Thoracic aorta (tissue), 2 donors: ENCODE results near the gene TMEM50A. TPM values are rescaled to one million over a fixed set of nuclear protein-coding genes. Genes with fewer than 3 reads are reported as not detected.
"Not testable (repeated sequence)": the region's sequence is repeated elsewhere in the genome, so short reads cannot be mapped to it uniquely, and the experiment has no call there.

ENCODE experiments used
- ATAC-seq: fragments of 150-250 bp; one replicate; pipeline ENCODE4 v1.8.0; 2017; ENCODE audit warnings: low read depth; ENCODE audit not compliant: insufficient number of reproducible peaks, low FRiP score
- DNase-seq: peaks from one replicate; pipeline ENCODE4 v3.0.0-alpha.2; 2020; ENCODE audit warnings: low spot score
- H3K27ac ChIP-seq, 2 donors: fragments of 200-600 bp; sonication (generic); 1 replicate in 1 of 2; 2 replicates in 1 of 2; pipeline ENCODE4 v1.5.1; 2016; ENCODE audit warnings: mild to moderate bottlenecking in 2 of 2, moderate library complexity in 2 of 2
- H3K27me3 ChIP-seq: fragments of 200-600 bp; sonication (generic); replicated peaks from 2 replicates; pipeline ENCODE4 v1.6.0; 2016; ENCODE audit warnings: mild to moderate bottlenecking; ENCODE audit not compliant: insufficient read depth
- H3K36me3 ChIP-seq: fragments of 200-600 bp; sonication (generic); one replicate; pipeline ENCODE4 v1.5.1; 2016
- H3K4me1 ChIP-seq, 2 donors: fragments of 200-600 bp; sonication (generic); 1 replicate in 1 of 2; 2 replicates in 1 of 2; pipeline versions ENCODE4 v1.5.1 to v1.6.0; 2016; ENCODE audit warnings: low read depth in 2 of 2, mild to moderate bottlenecking in 1 of 2; ENCODE audit not compliant: control insufficient read depth in 1 of 2
- H3K4me3 ChIP-seq: fragments of 200-600 bp; sonication (generic); 2 replicates; pipeline ENCODE4 v1.5.1; 2016; ENCODE audit warnings: mild to moderate bottlenecking
- H3K9me3 ChIP-seq: fragments of 200-600 bp; sonication (generic); 2 replicates; pipeline ENCODE4 v1.5.1; 2016
- total RNA-seq, 2 donors: library from RNA; depleted of rRNA; stranded (reverse); fragments of >200 nt; gene quantifications; one replicate each; pipeline versions ENCODE4 v1.1.0 to v1.2.3, GENCODE V29; 2016
- TF ChIP-seq, protein P1 (sequence below): fragments of 200-600 bp; sonication (generic); IDR thresholded peaks from one replicate; pipeline ENCODE4 v1.5.1; 2019; ENCODE audit warnings: antibody characterized with exemption

TMEM50A gene
- total RNA-seq, 2 donors from 2014 or later = 93.7 to 111 TPM

DNA sequence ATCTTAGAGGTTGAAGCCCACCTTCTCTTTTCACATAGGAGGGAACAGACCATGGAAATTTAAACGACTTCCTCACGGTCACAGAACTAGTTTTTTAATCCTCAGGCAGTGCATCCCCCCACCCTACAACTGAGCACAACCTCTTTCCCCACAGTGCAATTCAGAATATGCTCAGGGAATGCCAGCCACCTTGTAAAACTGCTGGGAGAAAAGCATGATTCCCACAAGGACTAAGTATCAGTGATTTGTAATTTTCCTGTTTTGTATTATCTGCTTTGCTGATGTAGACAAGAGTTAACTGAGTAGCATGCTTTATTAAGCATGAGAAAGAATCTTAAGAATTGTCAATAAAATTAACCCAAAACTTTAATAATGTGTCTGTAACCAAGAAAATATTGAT, 23.8 kb downstream of the TMEM50A start:
- Histone ChIP-seq H3K9me3 (no peaks in the 10 kb centered on the region), H3K27ac (no peak overlapping the region), H3K4me1 (peaks cover 0 to under 1% of the 10 kb centered on the region in 2 donors), H3K4me3 (no peak overlapping the region), H3K27me3 (no peaks in the 10 kb centered on the region), H3K36me3 (peaks cover 20% of the 10 kb centered on the region)
- DNase-seq = no peak
- TF ChIP-seq, protein P1, sequence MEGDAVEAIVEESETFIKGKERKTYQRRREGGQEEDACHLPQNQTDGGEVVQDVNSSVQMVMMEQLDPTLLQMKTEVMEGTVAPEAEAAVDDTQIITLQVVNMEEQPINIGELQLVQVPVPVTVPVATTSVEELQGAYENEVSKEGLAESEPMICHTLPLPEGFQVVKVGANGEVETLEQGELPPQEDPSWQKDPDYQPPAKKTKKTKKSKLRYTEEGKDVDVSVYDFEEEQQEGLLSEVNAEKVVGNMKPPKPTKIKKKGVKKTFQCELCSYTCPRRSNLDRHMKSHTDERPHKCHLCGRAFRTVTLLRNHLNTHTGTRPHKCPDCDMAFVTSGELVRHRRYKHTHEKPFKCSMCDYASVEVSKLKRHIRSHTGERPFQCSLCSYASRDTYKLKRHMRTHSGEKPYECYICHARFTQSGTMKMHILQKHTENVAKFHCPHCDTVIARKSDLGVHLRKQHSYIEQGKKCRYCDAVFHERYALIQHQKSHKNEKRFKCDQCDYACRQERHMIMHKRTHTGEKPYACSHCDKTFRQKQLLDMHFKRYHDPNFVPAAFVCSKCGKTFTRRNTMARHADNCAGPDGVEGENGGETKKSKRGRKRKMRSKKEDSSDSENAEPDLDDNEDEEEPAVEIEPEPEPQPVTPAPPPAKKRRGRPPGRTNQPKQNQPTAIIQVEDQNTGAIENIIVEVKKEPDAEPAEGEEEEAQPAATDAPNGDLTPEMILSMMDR = no peak
- ATAC-seq = no peak

DNA sequence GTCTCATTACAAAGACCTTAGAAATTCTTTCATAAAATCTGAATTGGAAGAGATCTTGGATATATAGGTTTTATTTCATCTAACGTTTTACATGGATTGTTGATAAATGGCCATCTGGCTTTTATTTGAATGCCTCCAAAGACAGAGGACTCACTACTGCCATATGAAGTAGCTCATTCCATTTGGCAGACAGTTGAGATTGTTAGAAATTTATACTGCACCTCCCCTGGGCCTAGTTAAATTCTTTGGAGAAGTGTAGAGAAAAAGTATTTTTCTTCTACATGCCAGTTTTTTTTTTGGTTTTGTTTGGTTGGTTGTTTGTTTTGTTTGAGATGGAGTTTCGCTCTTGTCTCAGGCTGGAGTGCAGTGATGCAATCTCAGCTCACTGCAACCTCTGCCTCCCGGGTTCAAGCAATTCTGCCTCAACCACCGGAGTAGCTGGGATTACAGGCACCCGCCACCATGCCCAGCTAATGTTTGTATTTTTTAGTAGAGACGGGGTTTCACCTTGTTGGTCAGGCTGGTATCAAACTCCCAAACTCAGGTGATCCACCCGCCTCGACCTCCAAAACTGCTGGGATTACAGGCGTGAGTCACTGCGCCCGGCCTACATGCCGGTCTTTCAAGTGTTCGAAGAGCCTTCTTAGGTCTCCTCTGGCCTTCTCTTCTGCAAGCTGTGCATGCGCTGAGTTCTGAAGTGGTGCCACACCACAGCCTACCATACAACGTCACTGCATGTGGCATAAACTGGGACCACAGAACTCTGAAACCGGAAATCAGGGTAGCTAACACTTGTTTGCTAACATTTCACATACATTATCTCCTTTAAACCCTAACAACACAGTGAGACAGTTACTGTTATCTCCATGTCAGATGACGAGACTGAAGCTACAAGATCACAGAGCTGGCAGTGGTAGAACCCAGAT, 24.8 kb downstream of the TMEM50A start:
- H3K4me1 ChIP-seq, H3K9me3 ChIP-seq, H3K4me3 ChIP-seq, H3K27me3 ChIP-seq, ATAC-seq, DNase-seq, H3K27ac ChIP-seq: not testable (repeated sequence)
- H3K36me3 ChIP-seq = peaks cover 15% of the 10 kb centered on the region

DNA sequence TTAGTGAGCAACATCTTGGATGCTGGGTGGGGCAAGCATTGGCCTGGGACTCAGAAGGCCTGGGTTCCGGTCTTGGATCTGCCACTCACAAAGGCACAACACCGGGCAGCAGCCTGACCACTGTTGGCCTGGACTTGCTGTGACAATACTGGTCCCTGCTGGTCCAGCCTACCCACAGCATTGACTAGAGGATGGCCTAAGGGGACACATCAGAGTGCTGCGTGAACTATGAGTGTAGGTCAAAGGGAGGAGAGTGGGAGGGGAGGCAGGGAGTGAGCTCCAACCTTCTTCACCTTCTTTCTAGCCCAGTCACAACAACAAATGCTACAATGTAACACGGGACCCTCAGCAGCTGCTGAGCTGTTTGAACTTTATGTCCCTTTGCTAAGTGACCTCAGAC, 31.1 kb downstream of the TMEM50A start:
- no peaks in the 10 kb centered on the region for H3K27me3 ChIP-seq
- no peak for ATAC-seq

GRCh38 chr1:25369691-25370271, 31.6 kb downstream of the TMEM50A start:
- not testable (repeated sequence) for ATAC-seq, H3K4me1 ChIP-seq, H3K27ac ChIP-seq, DNase-seq, H3K4me3 ChIP-seq, H3K9me3 ChIP-seq, H3K27me3 ChIP-seq, H3K36me3 ChIP-seq

More for the DNA sequence above, 31.1 kb downstream of the TMEM50A start:
- TF ChIP-seq, protein P1 = no peak
- Histone ChIP-seq H3K36me3 (no peaks in the 10 kb centered on the region), H3K4me3 (no peak overlapping the region), H3K9me3 (no peaks in the 10 kb centered on the region), H3K27ac (no peak overlapping the region), H3K4me1 (no peaks in the 10 kb centered on the region)
- no peak for DNase-seq

- H3K36me3 ChIP-seq, H3K27me3 ChIP-seq, DNase-seq, H3K27ac ChIP-seq, H3K4me3 ChIP-seq, H3K4me1 ChIP-seq, H3K9me3 ChIP-seq, ATAC-seq: not testable (repeated sequence)
These were observed 33.6 kb downstream of the TMEM50A start for GRCh38 chr1:25371757-25372156.

- not testable (repeated sequence) for DNase-seq, H3K27ac ChIP-seq, ATAC-seq, H3K4me1 ChIP-seq, H3K36me3 ChIP-seq, H3K27me3 ChIP-seq, H3K9me3 ChIP-seq, H3K4me3 ChIP-seq
These were observed 40.2 kb downstream of the TMEM50A start for GRCh38 chr1:25378367-25378766.

DNA sequence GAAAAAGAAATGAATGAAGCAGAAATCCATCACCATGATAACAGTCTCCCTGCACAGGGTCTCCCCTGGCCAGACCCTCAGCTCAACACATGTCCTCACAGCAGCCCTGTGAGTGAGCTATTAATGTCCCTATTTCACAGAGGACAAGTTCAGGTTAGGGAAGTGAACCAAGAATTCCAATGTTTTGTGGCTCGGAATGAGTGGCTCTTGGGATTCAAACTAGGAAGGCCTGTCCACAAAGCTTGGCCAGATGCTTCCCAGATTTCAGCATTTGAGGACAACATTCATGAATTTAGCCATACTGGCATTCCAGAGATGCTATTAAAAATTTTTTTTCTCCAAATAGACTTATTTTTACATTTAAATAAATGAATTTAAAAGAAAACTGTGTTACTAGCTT, 44.4 kb downstream of the TMEM50A start:
- not testable (repeated sequence) for H3K27ac ChIP-seq, H3K4me1 ChIP-seq, H3K4me3 ChIP-seq, H3K9me3 ChIP-seq, H3K27me3 ChIP-seq, H3K36me3 ChIP-seq, ATAC-seq, DNase-seq

DNA sequence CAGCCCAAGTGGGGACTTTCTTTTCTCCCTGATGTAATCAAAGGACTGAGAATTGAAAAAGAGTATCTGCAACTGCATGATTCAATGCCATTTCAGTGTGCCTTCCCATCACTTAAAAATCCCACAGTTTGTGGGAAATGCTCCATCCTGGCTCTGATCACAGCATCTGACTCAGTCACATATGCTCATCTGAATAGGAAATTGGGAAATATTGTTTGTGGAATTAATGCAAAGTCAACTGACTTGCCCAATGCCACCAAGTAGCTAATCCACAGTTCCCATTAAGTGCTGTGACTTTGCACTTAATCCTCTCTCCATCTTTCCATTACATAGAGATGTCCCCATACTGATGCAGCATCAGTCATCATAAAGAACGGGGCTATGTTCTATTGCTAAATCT, 45.0 kb downstream of the TMEM50A start:
- H3K36me3 ChIP-seq, DNase-seq, H3K27ac ChIP-seq, H3K4me3 ChIP-seq, H3K4me1 ChIP-seq, H3K27me3 ChIP-seq, H3K9me3 ChIP-seq, ATAC-seq: not testable (repeated sequence)

DNA sequence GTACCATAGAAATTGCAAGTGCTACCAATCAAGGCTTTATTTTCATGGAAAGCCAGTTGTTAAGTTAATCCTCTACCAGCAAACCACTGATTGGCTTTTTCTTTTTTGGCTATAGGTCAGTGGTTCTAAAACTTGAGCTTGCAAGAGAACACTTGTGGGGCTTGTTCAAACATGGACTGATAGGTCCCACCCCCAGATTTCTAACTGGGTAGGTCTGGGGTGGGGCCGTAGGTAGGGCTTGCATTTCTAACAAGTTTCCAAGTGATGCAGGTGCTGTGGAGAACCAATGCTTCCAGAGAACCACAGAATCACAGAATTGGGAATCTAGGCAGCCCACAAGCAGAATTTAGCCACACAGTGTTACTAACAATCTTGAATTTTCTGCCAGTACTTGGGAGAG, 45.7 kb downstream of the TMEM50A start:
- not testable (repeated sequence) for H3K4me3 ChIP-seq, H3K27ac ChIP-seq, ATAC-seq, H3K36me3 ChIP-seq, H3K27me3 ChIP-seq, H3K9me3 ChIP-seq, H3K4me1 ChIP-seq, DNase-seq

DNA sequence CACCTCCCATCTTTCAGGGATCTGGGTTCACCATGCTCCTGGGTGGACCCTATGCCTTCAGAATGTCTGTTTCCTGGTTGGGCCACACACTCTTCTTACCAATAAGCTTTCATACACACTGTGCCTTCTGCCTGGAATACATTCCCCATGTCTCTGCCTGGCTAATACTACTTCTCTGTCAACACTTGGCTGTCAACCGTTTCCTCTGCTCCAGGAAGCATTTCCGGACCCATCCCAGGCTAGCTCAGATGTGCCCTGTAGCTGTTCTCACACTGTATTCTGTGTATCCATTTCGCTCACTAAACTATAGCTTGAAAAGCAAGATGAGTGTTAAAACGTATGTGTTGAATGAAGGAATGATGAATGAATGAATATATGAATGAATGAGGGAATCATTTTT, 49.0 kb downstream of the TMEM50A start:
- not testable (repeated sequence) for H3K27me3 ChIP-seq, ATAC-seq, H3K36me3 ChIP-seq, H3K4me3 ChIP-seq, H3K9me3 ChIP-seq, H3K4me1 ChIP-seq, H3K27ac ChIP-seq, DNase-seq
